Gastroesophageal sphincter (tissue), 3 donors: ENCODE measurements around the gene RALGPS2.

Experiments used
- CTCF ChIP-seq, 4 experiments: fragments of 200-600 bp in 2 of 4; fragments of 450-650 bp in 2 of 4; sonication (generic) in 1 of 4; IDR thresholded peaks; one replicate each; pipeline ENCODE4 v1.5.1; 2017 to 2019; ENCODE audit warnings: antibody characterized with exemption in 4 of 4, mild to moderate bottlenecking in 2 of 4, moderate library complexity in 2 of 4
- EP300 ChIP-seq: sonication (generic); formaldehyde crosslinking; IDR thresholded peaks from one replicate; pipeline ENCODE4 v1.6.1; 2017; ENCODE audit warnings: antibody characterized with exemption, mild to moderate bottlenecking

DNA sequence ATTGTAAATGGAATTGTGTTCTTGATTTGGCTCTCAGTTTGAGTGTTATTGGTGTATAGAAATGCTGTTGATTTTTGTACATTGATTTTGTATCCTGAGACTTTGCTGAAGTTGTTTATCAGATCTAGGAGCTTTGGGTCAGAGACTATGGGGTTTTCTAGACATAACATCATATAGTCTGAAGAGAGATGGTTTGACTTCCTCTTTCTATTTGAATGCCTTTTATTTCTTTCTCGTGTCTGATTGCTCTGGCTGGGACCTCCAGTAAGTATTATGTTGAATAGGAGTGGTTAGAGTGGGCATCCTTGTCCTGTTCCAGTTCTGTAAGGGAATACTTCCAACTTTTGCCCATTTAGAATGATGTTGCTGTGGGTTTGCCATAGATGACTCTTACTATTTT is 185.0 kb downstream of the RALGPS2 start:
- TF ChIP-seq EP300: no peak
- TF ChIP-seq CTCF (IDR thresholded peaks at IDR 0.05): no peak
